Smooth muscle cell (in vitro differentiated cells): ENCODE data around the gene PCDHAC2. TPM values are rescaled to one million over a fixed set of nuclear protein-coding genes. Genes with fewer than 3 reads are reported as not detected.

ENCODE experiments used
- DNase-seq: peaks from one replicate; lab custom pipeline; 2025; ENCODE audit not compliant: unreplicated experiment; lab: John Stamatoyannopoulos, UW
- H2AFZ ChIP-seq: fragments of 200-600 bp; sonication (generic); 2 replicates; pipeline ENCODE4 v1.6.0; 2016; ENCODE audit warnings: antibody characterized with exemption, low read depth, mild to moderate bottlenecking
- H3F3A ChIP-seq: fragments of 200-600 bp; sonication (generic); 2 replicates; pipeline ENCODE4 v1.6.0; 2017; ENCODE audit warnings: antibody characterized with exemption, low read depth
- H3K27ac ChIP-seq: fragments of 200-600 bp; sonication (generic); 2 replicates; pipeline ENCODE4 v1.5.1; 2016; ENCODE audit warnings: low read depth, mild to moderate bottlenecking
- H3K27me3 ChIP-seq: fragments of 200-600 bp; sonication (generic); 2 replicates; pipeline ENCODE4 v1.6.1; 2016; ENCODE audit warnings: low read depth, mild to moderate bottlenecking
- H3K36me3 ChIP-seq: fragments of 200-600 bp; sonication (generic); 2 replicates; pipeline ENCODE4 v1.5.1; 2016; ENCODE audit warnings: low read depth
- H3K4me1 ChIP-seq: fragments of 200-600 bp; sonication (generic); 2 replicates; pipeline ENCODE4 v1.5.1; 2016; ENCODE audit warnings: low read depth
- H3K4me2 ChIP-seq: fragments of 200-600 bp; sonication (generic); 2 replicates; pipeline ENCODE4 v1.6.0; 2016; ENCODE audit warnings: mild to moderate bottlenecking
- H3K4me3 ChIP-seq: fragments of 200-600 bp; sonication (generic); 2 replicates; pipeline ENCODE4 v1.5.1; 2016; ENCODE audit warnings: mild to moderate bottlenecking
- H3K79me2 ChIP-seq: fragments of 200-600 bp; sonication (generic); 2 replicates; pipeline ENCODE4 v1.6.0; 2016; ENCODE audit warnings: low read depth, mild to moderate bottlenecking
- H3K9ac ChIP-seq: fragments of 200-600 bp; sonication (generic); 2 replicates; pipeline ENCODE4 v1.6.0; 2016; ENCODE audit warnings: low read depth
- H3K9me3 ChIP-seq: fragments of 200-600 bp; sonication (generic); replicated peaks from 2 replicates; pipeline ENCODE4 v1.5.1; 2016; ENCODE audit warnings: low read depth
- H4K20me1 ChIP-seq: fragments of 200-600 bp; sonication (generic); 2 replicates; pipeline ENCODE4 v1.6.0; 2016; ENCODE audit warnings: low read depth
- CTCF ChIP-seq: fragments of 200-600 bp; sonication (generic); IDR thresholded peaks from 2 replicates; pipeline ENCODE4 v1.5.1; 2017; ENCODE audit warnings: borderline replicate concordance, mild to moderate bottlenecking, antibody characterized with exemption; ENCODE audit not compliant: insufficient read depth, poor library complexity, severe bottlenecking
- WGBS: methylation state at CpG from one replicate; pipeline ENCODE4 v1.1.7; 2016; ENCODE audit warnings: low lambda C conversion rate; 5-methylcytosine and 5-hydroxymethylcytosine counted together
- polyA plus RNA-seq: library from polyadenylated mRNA; unstranded; fragments of >200 nt; fragmentation: Nextera tagmentation; extraction: Ambion mirVana; gene quantifications from 2 replicates; pipeline ENCODE4 v1.2.1, GENCODE V29; 2016
- total RNA-seq: library from RNA; depleted of rRNA; stranded (reverse); fragments of >200 nt; gene quantifications from 2 replicates; pipeline ENCODE4 v1.2.3, GENCODE V29; 2014

The PCDHAC2 gene
- total and polyA plus RNA-seq, 2 experiments from 2014 or later = 4.7 to 5.2 TPM

GRCh38 chr5:141001446-141001843, 35.2 kb downstream of the PCDHAC2 start:
- Histone ChIP-seq H2AFZ (peak overlapping the region; percentile 57), H3K4me3 (peak overlapping the region; percentile 54), H3K4me2 (peak overlapping the region; percentile 87), H3K9me3 (no peaks in the 10 kb centered on the region), H3K27ac (peak overlapping the region; percentile 32), H3K9ac (peak overlapping the region; percentile 33), H3K4me1 (peaks cover 42% of the 10 kb centered on the region), H4K20me1 (peaks cover 6% of the 10 kb centered on the region), H3K79me2 (peaks cover 4% of the 10 kb centered on the region), H3F3A (peaks cover 31% of the 10 kb centered on the region), H3K36me3 (no peaks in the 10 kb centered on the region), H3K27me3 (no peaks in the 10 kb centered on the region)
- DNase-seq = no peak
- no peak for TF ChIP-seq CTCF
- WGBS = 6% methylated on average over 9 of the region's 9 CpGs

DNA sequence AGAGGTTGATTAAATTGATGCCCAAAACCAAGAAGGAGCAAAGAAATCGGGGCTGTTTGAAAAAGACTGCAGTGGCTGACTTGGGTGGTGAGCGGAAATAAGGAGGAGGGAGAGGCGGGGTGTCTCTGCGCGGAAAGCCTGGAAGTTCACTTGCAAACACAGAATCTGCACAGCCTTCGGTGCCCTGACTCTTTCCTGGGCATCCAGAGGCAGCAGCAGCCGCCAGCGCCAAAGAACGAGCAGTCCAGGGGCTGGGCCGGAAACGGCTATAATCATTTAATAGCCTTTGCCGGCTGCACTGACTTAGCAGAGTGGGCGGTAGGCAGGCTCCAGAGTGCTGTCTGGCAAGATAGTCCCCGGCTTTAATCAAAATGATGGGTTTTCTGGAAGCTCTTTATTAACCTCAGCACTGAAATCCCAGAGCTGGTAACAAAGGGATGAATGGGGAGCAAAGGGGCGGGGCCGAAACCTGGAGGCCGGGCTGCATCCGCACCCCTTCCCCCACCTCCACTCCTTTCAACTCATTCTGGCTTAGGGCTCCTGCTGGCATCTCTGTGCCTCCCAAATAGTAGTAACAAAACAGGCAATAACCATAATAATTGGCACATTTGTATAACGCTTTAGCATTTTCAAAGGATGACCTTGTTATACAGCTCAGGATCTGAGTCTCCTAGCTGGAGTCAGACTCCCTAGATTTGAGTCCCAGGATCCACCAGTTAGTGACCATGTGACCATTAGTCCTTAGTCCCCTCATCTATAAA, 35.7 kb downstream of the PCDHAC2 start:
- no peak for TF ChIP-seq CTCF
- Histone ChIP-seq H3K9me3 (no peaks in the 10 kb centered on the region), H3K4me3 (peak overlapping the region; percentile 54), H4K20me1 (peaks cover 6% of the 10 kb centered on the region), H3K79me2 (peaks cover 4% of the 10 kb centered on the region), H3K9ac (no peak overlapping the region), H3K4me2 (peak overlapping the region; percentile 87), H3K36me3 (no peaks in the 10 kb centered on the region), H2AFZ (peak overlapping the region; percentile 57), H3K27me3 (no peaks in the 10 kb centered on the region), H3K27ac (peak overlapping the region; percentile 32), H3K4me1 (peaks cover 42% of the 10 kb centered on the region), H3F3A (peaks cover 31% of the 10 kb centered on the region)
- DNase-seq = peak; percentile 23
- WGBS = 2% methylated on average over 19 of the region's 19 CpGs

GRCh38 chr5:141002605-141002965, 36.3 kb downstream of the PCDHAC2 start:
- peaks cover 6% of the 10 kb centered on the region for H4K20me1 ChIP-seq
- H3K27ac ChIP-seq = peak overlapping the region; percentile 32
- H3K79me2 ChIP-seq = peaks cover 4% of the 10 kb centered on the region
- no peak for DNase-seq
- H3K9me3 ChIP-seq = no peaks in the 10 kb centered on the region
- peak overlapping the region; percentile 87 for H3K4me2 ChIP-seq
- TF ChIP-seq CTCF = no peak
- H3K36me3 ChIP-seq = no peaks in the 10 kb centered on the region
- WGBS = 22% methylated on average over 3 of the region's 3 CpGs
- peaks cover 42% of the 10 kb centered on the region for H3K4me1 ChIP-seq
- peaks cover 31% of the 10 kb centered on the region for H3F3A ChIP-seq
- H3K4me3 ChIP-seq = peak overlapping the region; percentile 54
- H2AFZ ChIP-seq = no peak overlapping the region
- no peak overlapping the region for H3K9ac ChIP-seq
- no peaks in the 10 kb centered on the region for H3K27me3 ChIP-seq

GRCh38 chr5:141003031-141003430, 36.8 kb downstream of the PCDHAC2 start:
- no peak overlapping the region for H3K4me2 ChIP-seq
- TF ChIP-seq CTCF = no peak
- H3K79me2 ChIP-seq = peaks cover 4% of the 10 kb centered on the region
- no peaks in the 10 kb centered on the region for H3K36me3 ChIP-seq
- H3F3A ChIP-seq = peaks cover 31% of the 10 kb centered on the region
- H3K27me3 ChIP-seq = no peaks in the 10 kb centered on the region
- H2AFZ ChIP-seq = no peak overlapping the region
- H3K9me3 ChIP-seq = no peaks in the 10 kb centered on the region
- no peak overlapping the region for H3K4me3 ChIP-seq
- WGBS = 85% methylated on average over 3 of the region's 3 CpGs
- H3K9ac ChIP-seq = no peak overlapping the region
- DNase-seq = no peak
- peaks cover 6% of the 10 kb centered on the region for H4K20me1 ChIP-seq
- peaks cover 42% of the 10 kb centered on the region for H3K4me1 ChIP-seq
- H3K27ac ChIP-seq = peak overlapping the region; percentile 90
